Measurements from ENCODE around the gene ZNF221. TPM values are rescaled to one million over a fixed set of nuclear protein-coding genes. Genes with fewer than 3 reads are reported as not detected.
A peak's percentile ranks its signal among the peaks of the same experiment; 100 is the strongest.

ZNF221 gene
- 11.6 and 14.3 TPM in 2 replicates for total RNA-seq
- long read RNA-seq, transcript ZNF221-202 (5 exons, 2,034 nt), result major isoform, 9 of 15 reads
- long read RNA-seq, partial matches to known transcripts, result 2 of 15 reads
- long read RNA-seq, other reads (novel, unspliced or antisense), result 3 of 15 reads

GRCh38 chr19:43950834-43951645, at the start of gene ZNF221:
Gene ZNF221, plus strand, starts transcription at chr19:43951228. Its CDS starts 11,499 bp downstream, at chr19:43962727.
- TF ChIP-seq CTCF (conservative IDR thresholded peaks at IDR 0.05), result peak; percentile 59

GRCh38 chr19:43901395-43902390, 49.3 kb upstream of the ZNF221 start:
- Mint-ChIP-seq H3K4me1 (peaks cover 23% of the 10 kb centered on the region), H3K36me3 (ENCODE audit: low read depth) (peaks cover 44% of the 10 kb centered on the region), H3K27ac (ENCODE audit: unreplicated experiment) (peak overlapping the region; percentile 81), H3K4me3 (peak overlapping the region; percentile 98), H3K27me3 (ENCODE audit: low read depth) (no peaks in the 10 kb centered on the region), H3K9me3 (peaks cover 33% of the 10 kb centered on the region)
- TF ChIP-seq CTCF (conservative IDR thresholded peaks at IDR 0.05), result no peak
- DNase-seq (ENCODE audit: low read depth, low spot score), result peak; percentile 69

More at GRCh38 chr19:43950834-43951645, at the start of gene ZNF221:
- H3K27ac Mint-ChIP-seq (ENCODE audit: unreplicated experiment), result peak within 1 kb of the TSS; percentile 94
- peak; percentile 79 for DNase-seq (ENCODE audit: low read depth, low spot score)
- peak within 1 kb of the TSS; percentile 99 for H3K4me3 Mint-ChIP-seq
- peaks cover 34% of the 10 kb centered on the region for H3K27me3 Mint-ChIP-seq (ENCODE audit: low read depth)
- H3K36me3 Mint-ChIP-seq (ENCODE audit: low read depth), result peaks cover 40% of the 10 kb centered on the region
- H3K4me1 Mint-ChIP-seq, result peaks cover 16% of the 10 kb centered on the region
- H3K9me3 Mint-ChIP-seq, result peaks cover 39% of the 10 kb centered on the region

GRCh38 chr19:43902399-43902798, 48.6 kb upstream of the ZNF221 start:
- H3K27me3 Mint-ChIP-seq (ENCODE audit: low read depth), result no peaks in the 10 kb centered on the region
- peaks cover 23% of the 10 kb centered on the region for H3K4me1 Mint-ChIP-seq
- peak overlapping the region; percentile 98 for H3K4me3 Mint-ChIP-seq
- H3K36me3 Mint-ChIP-seq (ENCODE audit: low read depth), result peaks cover 50% of the 10 kb centered on the region
- no peak overlapping the region for H3K27ac Mint-ChIP-seq (ENCODE audit: unreplicated experiment)
- no peak for DNase-seq (ENCODE audit: low read depth, low spot score)
- TF ChIP-seq CTCF (conservative IDR thresholded peaks at IDR 0.05), result no peak
- peaks cover 39% of the 10 kb centered on the region for H3K9me3 Mint-ChIP-seq

GRCh38 chr19:43905897-43906296, 45.1 kb upstream of the ZNF221 start:
- Mint-ChIP-seq H3K9me3 (peaks cover 54% of the 10 kb centered on the region), H3K27ac (ENCODE audit: unreplicated experiment) (no peak overlapping the region), H3K4me3 (no peak overlapping the region), H3K36me3 (ENCODE audit: low read depth) (peaks cover 64% of the 10 kb centered on the region), H3K27me3 (ENCODE audit: low read depth) (no peaks in the 10 kb centered on the region), H3K4me1 (peaks cover 16% of the 10 kb centered on the region)
- DNase-seq (ENCODE audit: low read depth, low spot score), result no peak
- TF ChIP-seq CTCF (conservative IDR thresholded peaks at IDR 0.05), result no peak

GRCh38 chr19:43906774-43907173, 44.3 kb upstream of the ZNF221 start:
- H3K36me3 Mint-ChIP-seq (ENCODE audit: low read depth), result peaks cover 64% of the 10 kb centered on the region
- peaks cover 53% of the 10 kb centered on the region for H3K9me3 Mint-ChIP-seq
- no peak overlapping the region for H3K4me3 Mint-ChIP-seq
- H3K27me3 Mint-ChIP-seq (ENCODE audit: low read depth), result no peaks in the 10 kb centered on the region
- peaks cover 7% of the 10 kb centered on the region for H3K4me1 Mint-ChIP-seq
- H3K27ac Mint-ChIP-seq (ENCODE audit: unreplicated experiment), result no peak overlapping the region
- TF ChIP-seq CTCF (conservative IDR thresholded peaks at IDR 0.05), result no peak
- DNase-seq (ENCODE audit: low read depth, low spot score), result no peak

All from neural crest cell (in vitro differentiated cells).